GM23338 (cell line): Measurements from ENCODE around the gene RHOH. TPM values are rescaled to one million over a fixed set of nuclear protein-coding genes. Genes with fewer than 3 reads are reported as not detected.

Source experiments
- ATAC-seq: fragments of 200-7000 bp; cut with Tn5 transposase; 3 replicates; pipeline ENCODE4 v1.9.1; 2020
- DNase-seq: peaks from one replicate; pipeline ENCODE4 v3.0.0-alpha.2; 2015; ENCODE audit warnings: low spot score
- H2AFZ ChIP-seq: fragments of 200-600 bp; sonication (generic); 2 replicates; pipeline ENCODE4 v1.8.0; 2016; ENCODE audit warnings: antibody characterized with exemption, mild to moderate bottlenecking, moderate library complexity
- H3F3A ChIP-seq: fragments of 200-600 bp; sonication (generic); replicated peaks from 2 replicates; pipeline ENCODE4 v1.8.0; 2017; ENCODE audit warnings: antibody characterized with exemption, mixed run types, low read depth
- H3K27ac ChIP-seq: fragments of 200-600 bp; sonication (generic); 2 replicates; pipeline ENCODE4 v1.6.1; 2016; ENCODE audit warnings: low read depth
- H3K27me3 ChIP-seq: fragments of 200-600 bp; sonication (generic); 2 replicates; pipeline ENCODE4 v1.8.0; 2016; ENCODE audit warnings: mild to moderate bottlenecking, mixed run types, moderate library complexity; ENCODE audit not compliant: insufficient read depth
- H3K36me3 ChIP-seq: fragments of 200-600 bp; sonication (generic); 2 replicates; pipeline ENCODE4 v1.8.0; 2016; ENCODE audit warnings: mild to moderate bottlenecking; ENCODE audit not compliant: insufficient read depth
- H3K4me1 ChIP-seq: fragments of 200-600 bp; sonication (generic); 2 replicates; pipeline ENCODE4 v1.8.0; 2016; ENCODE audit warnings: mild to moderate bottlenecking, moderate library complexity; ENCODE audit not compliant: insufficient read depth
- H3K4me2 ChIP-seq: fragments of 200-600 bp; sonication (generic); 2 replicates; pipeline ENCODE4 v1.7.1; 2017; ENCODE audit warnings: mixed run types
- H3K4me3 ChIP-seq: fragments of 200-600 bp; sonication (generic); 2 replicates; pipeline ENCODE4 v1.6.1; 2016; ENCODE audit warnings: mixed run types
- H3K79me2 ChIP-seq: fragments of 200-600 bp; sonication (generic); replicated peaks from 2 replicates; pipeline ENCODE4 v1.8.0; 2017; ENCODE audit warnings: mild to moderate bottlenecking; ENCODE audit not compliant: insufficient read depth
- H3K9me2 ChIP-seq: fragments of 200-600 bp; sonication (generic); 2 replicates; pipeline ENCODE4 v1.8.0; 2017; ENCODE audit not compliant: insufficient read depth
- H4K20me1 ChIP-seq: fragments of 200-600 bp; sonication (generic); replicated peaks from 2 replicates; pipeline ENCODE4 v1.8.0; 2017; ENCODE audit warnings: mild to moderate bottlenecking; ENCODE audit not compliant: insufficient read depth
- H3K27ac Mint-ChIP-seq: 2 replicates; pipeline ENCODE4 v1.8.0; 2020; ENCODE audit warnings: inconsistent platforms, mild to moderate bottlenecking, moderate library complexity, mixed read lengths
- H3K27me3 Mint-ChIP-seq: 3 replicates; pipeline ENCODE4 v1.8.0; 2022; ENCODE audit warnings: low read depth, mild to moderate bottlenecking, moderate library complexity, mixed read lengths, inconsistent platforms; ENCODE audit not compliant: insufficient read depth, poor library complexity
- H3K36me3 Mint-ChIP-seq: 3 replicates; pipeline ENCODE4 v1.8.0; 2021; ENCODE audit warnings: low read depth, mild to moderate bottlenecking, inconsistent platforms, moderate library complexity, mixed read lengths
- H3K4me1 Mint-ChIP-seq: 3 replicates; pipeline ENCODE4 v1.8.0; 2020; ENCODE audit warnings: mild to moderate bottlenecking, inconsistent platforms, mixed read lengths
- H3K4me3 Mint-ChIP-seq: 3 replicates; pipeline ENCODE4 v1.8.0; 2021; ENCODE audit warnings: moderate library complexity, mild to moderate bottlenecking, inconsistent platforms, mixed read lengths
- H3K9me3 Mint-ChIP-seq: 3 replicates; pipeline ENCODE4 v1.8.0; 2020; ENCODE audit warnings: moderate library complexity, mild to moderate bottlenecking, inconsistent platforms, mixed read lengths
- CREB1 ChIP-seq: fragments of 250-450 bp; sonication (Bioruptor Pico); IDR thresholded peaks from 2 replicates; pipeline ENCODE4 v1.5.0; 2020; ENCODE audit warnings: low read depth, mild to moderate bottlenecking, moderate library complexity
- EZH2 ChIP-seq: fragments of 200-600 bp; sonication (generic); IDR thresholded peaks from one replicate; pipeline ENCODE4 v1.8.0; 2017; ENCODE audit warnings: antibody characterized with exemption, mild to moderate bottlenecking, low read depth; ENCODE audit not compliant: unreplicated experiment
- JUNB ChIP-seq: IDR thresholded peaks from one replicate; pipeline ENCODE4 v1.6.1; 2016; ENCODE audit warnings: antibody characterized with exemption; ENCODE audit not compliant: unreplicated experiment
- STAT1 ChIP-seq: IDR thresholded peaks from one replicate; pipeline ENCODE4 v1.6.1; 2016; ENCODE audit warnings: antibody characterized with exemption; ENCODE audit not compliant: unreplicated experiment
- ZNF114 ChIP-seq: fragments of 250-450 bp; sonication (Bioruptor Pico); IDR thresholded peaks from 2 replicates; pipeline ENCODE4 v1.5.0; 2020; ENCODE audit warnings: mild to moderate bottlenecking, moderate library complexity
- ZNF462 ChIP-seq: fragments of 250-450 bp; sonication (Bioruptor Pico); IDR thresholded peaks from 2 replicates; pipeline ENCODE4 v1.5.0; 2020; ENCODE audit warnings: mild to moderate bottlenecking, moderate library complexity
- polyA plus RNA-seq: library from polyadenylated mRNA; unstranded; fragments of >200 nt; fragmentation: Nextera tagmentation; extraction: Ambion mirVana; gene quantifications from 2 replicates; pipeline ENCODE4 v1.2.1, GENCODE V29; 2016
- total RNA-seq: library from RNA; depleted of rRNA; stranded (reverse); fragments of >200 nt; shearing (Covaris generic); gene quantifications from 2 replicates; pipeline ENCODE4 v1.2.3, GENCODE V29; 2014
- TF ChIP-seq, protein P1 (sequence below), 2 experiments: fragments of 200-600 bp in 1 of 2; sonication (generic) in 1 of 2; conservative IDR thresholded peaks; 2 replicates each; pipeline versions ENCODE4 v1.5.1 to v1.6.1; 2016 to 2017; ENCODE audit warnings: antibody characterized with exemption in 2 of 2, low read depth in 2 of 2, mild to moderate bottlenecking in 2 of 2, moderate library complexity in 1 of 2

Gene RHOH
- total and polyA plus RNA-seq, 2 experiments from 2014 or later = 2.2 to 3.7 TPM

GRCh38 chr4:40193578-40193977, 3.3 kb upstream of the RHOH start (continued):
- no peak for TF ChIP-seq ZNF462 (CRISPR knock-in tag)
- TF ChIP-seq, protein P1, sequence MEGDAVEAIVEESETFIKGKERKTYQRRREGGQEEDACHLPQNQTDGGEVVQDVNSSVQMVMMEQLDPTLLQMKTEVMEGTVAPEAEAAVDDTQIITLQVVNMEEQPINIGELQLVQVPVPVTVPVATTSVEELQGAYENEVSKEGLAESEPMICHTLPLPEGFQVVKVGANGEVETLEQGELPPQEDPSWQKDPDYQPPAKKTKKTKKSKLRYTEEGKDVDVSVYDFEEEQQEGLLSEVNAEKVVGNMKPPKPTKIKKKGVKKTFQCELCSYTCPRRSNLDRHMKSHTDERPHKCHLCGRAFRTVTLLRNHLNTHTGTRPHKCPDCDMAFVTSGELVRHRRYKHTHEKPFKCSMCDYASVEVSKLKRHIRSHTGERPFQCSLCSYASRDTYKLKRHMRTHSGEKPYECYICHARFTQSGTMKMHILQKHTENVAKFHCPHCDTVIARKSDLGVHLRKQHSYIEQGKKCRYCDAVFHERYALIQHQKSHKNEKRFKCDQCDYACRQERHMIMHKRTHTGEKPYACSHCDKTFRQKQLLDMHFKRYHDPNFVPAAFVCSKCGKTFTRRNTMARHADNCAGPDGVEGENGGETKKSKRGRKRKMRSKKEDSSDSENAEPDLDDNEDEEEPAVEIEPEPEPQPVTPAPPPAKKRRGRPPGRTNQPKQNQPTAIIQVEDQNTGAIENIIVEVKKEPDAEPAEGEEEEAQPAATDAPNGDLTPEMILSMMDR (conservative IDR thresholded peaks at IDR 0.05; ENCODE audit: low read depth in 2 of 2) = no peak
- no peak for TF ChIP-seq EZH2
- TF ChIP-seq STAT1 = no peak
- no peak for TF ChIP-seq ZNF114
- TF ChIP-seq CREB1 (CRISPR knock-in tag) = no peak
- TF ChIP-seq JUNB = no peak

DNA sequence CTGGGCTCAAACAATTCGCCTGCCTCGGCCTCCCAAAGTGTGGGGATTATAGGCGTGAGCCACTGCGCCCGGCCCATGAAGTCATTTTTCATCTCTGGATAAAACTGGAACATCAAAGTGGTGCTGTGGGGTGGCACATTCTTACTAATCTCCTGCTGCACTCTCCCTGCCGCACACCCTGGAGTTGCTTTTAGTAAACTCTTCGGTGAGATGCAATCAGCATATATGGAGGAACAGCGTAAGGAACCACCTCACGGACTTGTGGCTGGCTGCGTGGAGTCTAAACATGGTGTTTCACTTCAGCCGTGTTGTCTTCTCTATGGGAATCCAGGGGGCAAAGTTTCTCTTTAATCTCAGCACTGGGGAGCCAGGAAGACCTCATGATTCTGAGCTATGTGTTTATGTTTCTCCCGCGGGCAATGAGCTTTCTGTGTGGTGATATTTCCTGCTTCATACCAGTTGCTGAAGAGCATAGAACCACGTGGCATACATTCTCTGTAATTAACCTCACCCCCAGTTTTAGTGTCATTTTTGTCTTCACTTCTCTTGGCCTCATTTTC, 2.1 kb upstream of the RHOH start:
- no peak overlapping the region for H2AFZ ChIP-seq
- ATAC-seq = no peak
- no peak for TF ChIP-seq CREB1 (CRISPR knock-in tag)
- TF ChIP-seq, protein P1 (conservative IDR thresholded peaks at IDR 0.05; ENCODE audit: low read depth in 2 of 2) = no peak
- no peak for TF ChIP-seq JUNB

More for the DNA sequence above, 2.1 kb upstream of the RHOH start:
- Histone ChIP-seq H3K79me2 (no peaks in the 10 kb centered on the region), H3K9me2 (no peaks in the 10 kb centered on the region), H3K4me2 (no peak overlapping the region), H3K4me1 (peaks cover 66% of the 10 kb centered on the region), H3K27ac (no peak overlapping the region), H3K27me3 (no peaks in the 10 kb centered on the region), H3K4me3 (no peak overlapping the region), H3F3A (no peaks in the 10 kb centered on the region), H4K20me1 (no peaks in the 10 kb centered on the region), H3K36me3 (no peaks in the 10 kb centered on the region)
- no peaks in the 10 kb centered on the region for H3K9me3 Mint-ChIP-seq
- no peak overlapping the region for H3K4me3 Mint-ChIP-seq
- peaks cover 1% of the 10 kb centered on the region for H3K27me3 Mint-ChIP-seq
- no peak overlapping the region for H3K27ac Mint-ChIP-seq
- no peak for DNase-seq
- H3K36me3 Mint-ChIP-seq = no peaks in the 10 kb centered on the region
- peaks cover 82% of the 10 kb centered on the region for H3K4me1 Mint-ChIP-seq
